ENCODE results near the gene RCSD1. TPM values are rescaled to one million over a fixed set of nuclear protein-coding genes. Genes with fewer than 3 reads are reported as not detected.

The RCSD1 gene
- total and polyA plus RNA-seq, 10 of the 15 experiments (the other 5 are each of a cell fraction or from before 2014, with no cell fraction given) = 11.4 to 78.3 (median 71.6) TPM

DNA sequence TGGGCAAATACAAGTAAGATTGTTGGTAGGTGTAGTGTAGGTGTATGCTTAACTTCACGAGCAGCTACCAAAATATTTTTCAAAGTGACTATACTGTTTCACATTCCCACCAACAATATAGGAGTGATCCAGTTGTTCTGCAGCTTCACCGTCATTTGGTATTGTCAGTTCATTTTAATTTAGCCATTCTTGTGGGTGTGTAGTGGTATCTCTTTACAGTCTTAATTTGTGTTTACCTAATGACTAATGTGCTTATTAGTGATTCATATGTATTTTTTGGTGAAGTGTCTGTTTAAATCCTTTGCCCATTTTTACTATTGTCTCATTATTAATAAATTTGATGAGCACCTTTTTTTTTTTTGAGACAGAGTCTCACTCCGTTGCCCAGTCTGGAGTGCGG, 35.4 kb downstream of the RCSD1 start (continued):
- TF ChIP-seq ASH2L (IDR thresholded peaks at IDR 0.05; ENCODE audit: borderline replicate concordance, low read depth) (no peak), DPF2 (IDR thresholded peaks at IDR 0.05) (no peak), MYC (IDR thresholded peaks at IDR 0.05; ENCODE audit: insufficient read depth, insufficient read length, insufficient replicate concordance, low read length, severe bottlenecking) (no peak), PML (IDR thresholded peaks at IDR 0.05; ENCODE audit: low read length) (no peak), TCF7 (IDR thresholded peaks at IDR 0.05; ENCODE audit: borderline replicate concordance) (no peak)

DNA sequence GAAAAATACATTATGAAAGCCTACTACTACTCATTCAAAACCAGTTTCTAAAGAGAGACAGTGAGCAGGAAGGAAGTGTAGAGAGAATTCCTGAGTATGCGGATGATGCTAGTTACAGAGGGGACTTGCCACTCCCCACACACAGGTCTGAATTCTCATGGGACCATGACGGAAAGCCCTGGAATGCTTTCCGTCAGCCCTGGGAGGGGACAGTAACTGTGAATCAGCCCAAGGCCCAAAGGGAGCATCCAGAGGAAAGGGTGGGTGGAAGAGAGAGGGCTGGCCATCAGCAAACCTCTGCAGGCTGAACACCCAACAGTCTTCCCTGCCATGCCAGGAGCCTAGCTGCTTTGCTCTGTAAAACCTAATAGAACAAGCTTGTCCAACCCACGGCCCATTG, 36.4 kb downstream of the RCSD1 start:
- no peak for FAIRE-seq
- H3K9me3 ChIP-seq (replicated peaks; ENCODE audit: control insufficient read depth, insufficient read depth, low read length) = no peaks in the 10 kb centered on the region
- 0 out of 2 replicates have a peak, but pooled peaks have one; percentile 32 for TF ChIP-seq EED (IDR thresholded peaks at IDR 0.05; ENCODE audit: low read depth)
- no peak for TF ChIP-seq BHLHE40 (IDR thresholded peaks at IDR 0.05; ENCODE audit: borderline replicate concordance in 1 of 2, low read depth in 2 of 2, low read length in 1 of 2)
- peaks cover 80% of the 10 kb centered on the region for H3K4me1 ChIP-seq (ENCODE audit: control insufficient read depth, insufficient read depth, low read length)
- peak overlapping the region; percentile 29 for H3K27ac ChIP-seq (ENCODE audit: control insufficient read depth, insufficient read depth)
- peaks cover 71% of the 10 kb centered on the region for H3K79me2 ChIP-seq (ENCODE audit: control insufficient read depth, insufficient read depth, low read length)
- H3K36me3 ChIP-seq (ENCODE audit: control insufficient read depth in 2 of 2, insufficient read depth in 2 of 2, low read length in 1 of 2) = peaks cover 0 to 17% of the 10 kb centered on the region in 2 experiments; a peak in 3 of 4 replicates
- intact Hi-C loops (cut with micrococcal nuclease; ENCODE audit: unreplicated experiment) = no loop called here
- WGBS (ENCODE audit: insufficient coverage, insufficient replicate concordance, low lambda C conversion rate, missing lambda C conversion rate) = 0% methylated on average over 4 of the region's 4 CpGs
- H4K20me1 ChIP-seq (ENCODE audit: control insufficient read depth, insufficient read depth) = 0 out of 2 replicates have a peak, but pooled peaks cover 4% of the 10 kb centered on the region
- SMC1A ChIA-PET (ENCODE audit: uncharacterized antibody, unreplicated experiment) = interaction anchor here (0.8 to 5.7 kb wide), 10 partner anchors 9 to 115 kb away, joined by 3 to 38 read pairs (median 5); no protein-coding TSS in a partner anchor
- H2AFZ ChIP-seq (ENCODE audit: control insufficient read depth, low read depth, low read length) = no peak overlapping the region
- CTCF ChIA-PET = interaction anchor here (0.7 to 2.0 kb wide), 8 partner anchors 9 to 66 kb away, joined by 3 to 6 read pairs (median 4); no protein-coding TSS in a partner anchor
- no peak overlapping the region for H3K4me3 ChIP-seq
- RAD21 ChIA-PET (ENCODE audit: unreplicated experiment) = interaction anchor here (1.1 to 2.6 kb wide), 3 partner anchors 43 to 66 kb away, joined by 3 to 15 read pairs (median 3); no protein-coding TSS in a partner anchor
- in situ Hi-C loops (cut with MboI) = no loop called here
- DNase-seq (ENCODE audit: low read depth, low spot score) = no peak
- 0 out of 2 replicates have a peak overlapping the region, but pooled peaks have one; percentile 10 for H3K4me2 ChIP-seq (ENCODE audit: control insufficient read depth, insufficient read depth)
- H3K9ac ChIP-seq (ENCODE audit: control insufficient read depth, insufficient read depth, low read length) = no peak overlapping the region
- ATAC-seq = no peak
- POLR2A ChIA-PET = interaction anchor here (1.2 to 3.6 kb wide), 3 partner anchors 9 to 38 kb away, joined by 5 to 10 read pairs (median 6); no protein-coding TSS in a partner anchor
- no TSS peak for BruUV-seq (replicated peaks)
- H3K27me3 ChIP-seq (replicated peaks in 1 of 2; ENCODE audit: control insufficient read depth in 2 of 2, insufficient read depth in 2 of 2, low read length in 1 of 2) = no peaks in the 10 kb centered on the region

Data from GM12878 (cell line).